ENCODE results near the gene DNM3.

DNA sequence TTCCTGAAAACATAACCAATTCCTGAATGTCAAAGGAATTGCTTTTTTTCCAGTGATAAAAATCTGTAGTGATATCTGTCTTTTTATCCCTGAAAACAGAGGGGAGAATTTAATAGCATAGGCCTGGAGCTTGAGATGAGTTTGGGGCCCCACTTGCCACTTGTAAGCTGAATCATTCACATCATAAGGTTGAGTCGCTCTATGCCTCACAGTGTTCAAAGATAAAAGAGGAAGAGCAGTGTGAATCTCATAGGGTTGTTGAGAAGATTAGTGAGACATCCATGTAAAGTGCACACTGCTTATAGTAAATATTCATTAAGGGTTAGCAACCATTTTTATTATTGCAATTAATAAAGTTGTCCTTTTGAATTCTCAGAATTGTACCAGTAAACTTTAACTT, 271.3 kb downstream of the DNM3 start:
- TF ChIP-seq, protein P1, sequence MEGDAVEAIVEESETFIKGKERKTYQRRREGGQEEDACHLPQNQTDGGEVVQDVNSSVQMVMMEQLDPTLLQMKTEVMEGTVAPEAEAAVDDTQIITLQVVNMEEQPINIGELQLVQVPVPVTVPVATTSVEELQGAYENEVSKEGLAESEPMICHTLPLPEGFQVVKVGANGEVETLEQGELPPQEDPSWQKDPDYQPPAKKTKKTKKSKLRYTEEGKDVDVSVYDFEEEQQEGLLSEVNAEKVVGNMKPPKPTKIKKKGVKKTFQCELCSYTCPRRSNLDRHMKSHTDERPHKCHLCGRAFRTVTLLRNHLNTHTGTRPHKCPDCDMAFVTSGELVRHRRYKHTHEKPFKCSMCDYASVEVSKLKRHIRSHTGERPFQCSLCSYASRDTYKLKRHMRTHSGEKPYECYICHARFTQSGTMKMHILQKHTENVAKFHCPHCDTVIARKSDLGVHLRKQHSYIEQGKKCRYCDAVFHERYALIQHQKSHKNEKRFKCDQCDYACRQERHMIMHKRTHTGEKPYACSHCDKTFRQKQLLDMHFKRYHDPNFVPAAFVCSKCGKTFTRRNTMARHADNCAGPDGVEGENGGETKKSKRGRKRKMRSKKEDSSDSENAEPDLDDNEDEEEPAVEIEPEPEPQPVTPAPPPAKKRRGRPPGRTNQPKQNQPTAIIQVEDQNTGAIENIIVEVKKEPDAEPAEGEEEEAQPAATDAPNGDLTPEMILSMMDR (IDR thresholded peaks at IDR 0.05) = no peak
- TF ChIP-seq POLR2A (IDR thresholded peaks at IDR 0.05) = no peak

Measured in adrenal gland (tissue), 5 donors.